Panc1 (cell line): ENCODE measurements around the gene MACF1.

Source experiments
- POLR2AphosphoS5 ChIP-seq: IDR thresholded peaks from 2 replicates; pipeline ENCODE4 v1.6.1; 2012; ENCODE audit warnings: mild to moderate bottlenecking, low read depth, low read length, moderate library complexity
- SIN3A ChIP-seq: IDR thresholded peaks from 2 replicates; pipeline ENCODE4 v1.6.1; 2012; ENCODE audit warnings: low read depth, mild to moderate bottlenecking, low read length, moderate library complexity, borderline replicate concordance; ENCODE audit not compliant: insufficient read depth
- TF ChIP-seq, protein P1 (sequence below): fragments of 450-650 bp; IDR thresholded peaks from 2 replicates; pipeline ENCODE4 v1.5.1; 2017; ENCODE audit warnings: mild to moderate bottlenecking
- TF ChIP-seq, protein P2 (sequence below), 2 experiments: IDR thresholded peaks; 2 replicates each; pipeline ENCODE4 v1.6.1; 2011 to 2012; ENCODE audit warnings: low read depth in 2 of 2, control low read depth in 1 of 2, low read length in 1 of 2, mild to moderate bottlenecking in 1 of 2, moderate library complexity in 1 of 2; ENCODE audit not compliant: insufficient read depth in 1 of 2

DNA sequence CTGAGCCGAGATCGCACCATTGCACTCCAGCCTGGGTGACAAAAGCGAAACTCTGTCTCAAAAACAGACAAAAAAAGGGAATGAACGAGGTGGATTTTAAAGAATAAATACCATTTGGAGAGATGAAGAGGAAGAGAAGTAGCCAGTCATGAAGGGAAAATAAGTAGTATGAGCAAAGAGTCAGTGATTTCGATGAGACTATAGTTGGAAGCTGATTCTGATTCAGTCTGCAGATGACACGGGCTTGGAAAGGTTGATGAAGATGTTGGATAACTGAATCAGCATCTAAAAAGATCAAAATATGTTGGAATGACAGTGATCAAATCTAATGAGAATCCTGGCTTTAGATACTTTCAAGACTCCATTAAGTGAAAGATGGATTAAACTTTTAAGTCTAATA, 23.8 kb downstream of the MACF1 start:
- TF ChIP-seq POLR2AphosphoS5 (no peak), SIN3A (no peak)
- TF ChIP-seq, protein P1, sequence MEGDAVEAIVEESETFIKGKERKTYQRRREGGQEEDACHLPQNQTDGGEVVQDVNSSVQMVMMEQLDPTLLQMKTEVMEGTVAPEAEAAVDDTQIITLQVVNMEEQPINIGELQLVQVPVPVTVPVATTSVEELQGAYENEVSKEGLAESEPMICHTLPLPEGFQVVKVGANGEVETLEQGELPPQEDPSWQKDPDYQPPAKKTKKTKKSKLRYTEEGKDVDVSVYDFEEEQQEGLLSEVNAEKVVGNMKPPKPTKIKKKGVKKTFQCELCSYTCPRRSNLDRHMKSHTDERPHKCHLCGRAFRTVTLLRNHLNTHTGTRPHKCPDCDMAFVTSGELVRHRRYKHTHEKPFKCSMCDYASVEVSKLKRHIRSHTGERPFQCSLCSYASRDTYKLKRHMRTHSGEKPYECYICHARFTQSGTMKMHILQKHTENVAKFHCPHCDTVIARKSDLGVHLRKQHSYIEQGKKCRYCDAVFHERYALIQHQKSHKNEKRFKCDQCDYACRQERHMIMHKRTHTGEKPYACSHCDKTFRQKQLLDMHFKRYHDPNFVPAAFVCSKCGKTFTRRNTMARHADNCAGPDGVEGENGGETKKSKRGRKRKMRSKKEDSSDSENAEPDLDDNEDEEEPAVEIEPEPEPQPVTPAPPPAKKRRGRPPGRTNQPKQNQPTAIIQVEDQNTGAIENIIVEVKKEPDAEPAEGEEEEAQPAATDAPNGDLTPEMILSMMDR: no peak
- TF ChIP-seq, protein P2, sequence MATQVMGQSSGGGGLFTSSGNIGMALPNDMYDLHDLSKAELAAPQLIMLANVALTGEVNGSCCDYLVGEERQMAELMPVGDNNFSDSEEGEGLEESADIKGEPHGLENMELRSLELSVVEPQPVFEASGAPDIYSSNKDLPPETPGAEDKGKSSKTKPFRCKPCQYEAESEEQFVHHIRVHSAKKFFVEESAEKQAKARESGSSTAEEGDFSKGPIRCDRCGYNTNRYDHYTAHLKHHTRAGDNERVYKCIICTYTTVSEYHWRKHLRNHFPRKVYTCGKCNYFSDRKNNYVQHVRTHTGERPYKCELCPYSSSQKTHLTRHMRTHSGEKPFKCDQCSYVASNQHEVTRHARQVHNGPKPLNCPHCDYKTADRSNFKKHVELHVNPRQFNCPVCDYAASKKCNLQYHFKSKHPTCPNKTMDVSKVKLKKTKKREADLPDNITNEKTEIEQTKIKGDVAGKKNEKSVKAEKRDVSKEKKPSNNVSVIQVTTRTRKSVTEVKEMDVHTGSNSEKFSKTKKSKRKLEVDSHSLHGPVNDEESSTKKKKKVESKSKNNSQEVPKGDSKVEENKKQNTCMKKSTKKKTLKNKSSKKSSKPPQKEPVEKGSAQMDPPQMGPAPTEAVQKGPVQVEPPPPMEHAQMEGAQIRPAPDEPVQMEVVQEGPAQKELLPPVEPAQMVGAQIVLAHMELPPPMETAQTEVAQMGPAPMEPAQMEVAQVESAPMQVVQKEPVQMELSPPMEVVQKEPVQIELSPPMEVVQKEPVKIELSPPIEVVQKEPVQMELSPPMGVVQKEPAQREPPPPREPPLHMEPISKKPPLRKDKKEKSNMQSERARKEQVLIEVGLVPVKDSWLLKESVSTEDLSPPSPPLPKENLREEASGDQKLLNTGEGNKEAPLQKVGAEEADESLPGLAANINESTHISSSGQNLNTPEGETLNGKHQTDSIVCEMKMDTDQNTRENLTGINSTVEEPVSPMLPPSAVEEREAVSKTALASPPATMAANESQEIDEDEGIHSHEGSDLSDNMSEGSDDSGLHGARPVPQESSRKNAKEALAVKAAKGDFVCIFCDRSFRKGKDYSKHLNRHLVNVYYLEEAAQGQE (IDR thresholded peaks at IDR 0.05; ENCODE audit: insufficient read depth in 1 of 2, low read depth in 2 of 2, low read length in 1 of 2): no peak
